Activated CD8-positive, alpha-beta T cell treated with anti-CD3 and anti-CD28 coated beads, Interleukin-2, amount 10 ng/mL, durations not matched to agents 7 days and 5 days (primary cell): ENCODE data around the gene KIAA1217. TPM values are rescaled to one million over a fixed set of nuclear protein-coding genes. Genes with fewer than 3 reads are reported as not detected.

ENCODE experiments used
- ATAC-seq: fragments of 150-1000 bp; cut with Tn5 transposase; one replicate; pipeline ENCODE4 v1.10.0; 2021; ENCODE audit warnings: moderate library complexity
- CTCF ChIA-PET: fragments of 350-600 bp; sonication (Branson Sonifier 250); formaldehyde crosslinking; loops from one replicate; lab custom pipeline; 2021; ENCODE audit warnings: antibody characterized with exemption; lab: Charles Lee
- POLR2A ChIA-PET: fragments of 350-600 bp; sonication (Branson Sonifier 250); formaldehyde crosslinking; loops from one replicate; lab custom pipeline; 2021; ENCODE audit warnings: antibody characterized with exemption; lab: Charles Lee
- DNase-seq: peaks from one replicate; pipeline ENCODE4 v3.0.0-alpha.2; 2020
- H3K27ac Mint-ChIP-seq: one replicate; pipeline ENCODE4 v1.8.0; 2021; ENCODE audit warnings: mild to moderate bottlenecking, mixed read lengths
- H3K27me3 Mint-ChIP-seq: one replicate; pipeline ENCODE4 v1.8.0; 2021; ENCODE audit warnings: low read depth, mixed read lengths
- H3K36me3 Mint-ChIP-seq: one replicate; pipeline ENCODE4 v1.8.0; 2021; ENCODE audit warnings: low read depth, mixed read lengths
- H3K4me1 Mint-ChIP-seq: one replicate; pipeline ENCODE4 v1.8.0; 2021; ENCODE audit warnings: low read depth, mixed read lengths
- H3K4me3 Mint-ChIP-seq: one replicate; pipeline ENCODE4 v1.8.0; 2021; ENCODE audit warnings: mild to moderate bottlenecking, mixed read lengths
- H3K9me3 Mint-ChIP-seq: one replicate; pipeline ENCODE4 v1.8.0; 2022; ENCODE audit warnings: mixed read lengths; ENCODE audit not compliant: insufficient read depth
- total RNA-seq, 2 experiments: library from RNA; stranded (reverse); gene quantifications; one replicate each; pipeline ENCODE4 v1.2.3, GENCODE V29; 2021

KIAA1217 gene
- total RNA-seq, 2 experiments from 2014 or later: not detected

- DNase-seq: no peak
- ATAC-seq: no peak
- POLR2A ChIA-PET: no interaction called here
- Mint-ChIP-seq H3K36me3 (no peaks in the 10 kb centered on the region), H3K4me1 (peaks cover 4% of the 10 kb centered on the region), H3K4me3 (no peak overlapping the region), H3K27ac (no peak overlapping the region), H3K27me3 (peaks cover 3% of the 10 kb centered on the region), H3K9me3 (no peaks in the 10 kb centered on the region)
- CTCF ChIA-PET: no interaction called here
These were observed 361.1 kb downstream of the KIAA1217 start for GRCh38 chr10:24569828-24570657.

GRCh38 chr10:24570658-24571426 lies 361.9 kb downstream of the KIAA1217 start:
- no peaks in the 10 kb centered on the region for H3K9me3 Mint-ChIP-seq
- ATAC-seq: no peak
- no peaks in the 10 kb centered on the region for H3K36me3 Mint-ChIP-seq
- no peak overlapping the region for H3K27ac Mint-ChIP-seq
- CTCF ChIA-PET: interaction anchor here (1.2 kb wide), 1 partner anchor 52 kb away, joined by 3 read pairs; no protein-coding TSS in a partner anchor
- no peak for DNase-seq
- peaks cover 11% of the 10 kb centered on the region for H3K4me1 Mint-ChIP-seq
- no peak overlapping the region for H3K4me3 Mint-ChIP-seq
- POLR2A ChIA-PET: no interaction called here
- peaks cover 3% of the 10 kb centered on the region for H3K27me3 Mint-ChIP-seq

DNA sequence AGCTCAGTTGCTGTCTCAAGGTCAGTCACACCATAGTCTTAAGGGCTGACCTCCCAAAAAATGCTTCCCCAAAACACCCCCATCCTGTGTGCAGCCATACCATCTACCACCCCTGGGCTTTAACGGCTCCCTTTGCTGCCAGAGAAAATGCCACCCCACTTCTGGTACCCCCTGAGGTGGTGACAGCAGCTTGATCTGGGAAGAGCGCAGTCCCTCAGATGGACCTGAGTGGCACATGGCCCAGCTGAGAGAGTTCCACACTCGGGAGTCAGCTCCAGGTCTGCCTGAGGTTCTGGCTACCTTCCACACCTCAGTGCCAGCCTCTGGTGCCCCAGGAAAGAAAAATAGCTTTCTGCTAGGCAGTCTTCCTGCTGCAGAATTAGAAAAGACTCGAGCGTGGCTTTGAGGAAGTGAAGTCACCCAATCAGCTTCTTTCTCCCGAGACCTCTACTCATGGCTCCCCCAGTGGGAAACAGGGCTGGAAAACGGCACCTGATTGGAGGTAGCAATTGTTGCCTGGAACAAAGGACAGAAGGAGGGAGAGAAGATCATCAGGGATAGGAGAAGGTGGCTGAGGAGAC lies 363.0 kb downstream of the KIAA1217 start:
- H3K36me3 Mint-ChIP-seq: no peaks in the 10 kb centered on the region
- ATAC-seq (no peak), DNase-seq (no peak)
- H3K4me3 Mint-ChIP-seq: no peak overlapping the region
- peaks cover 8% of the 10 kb centered on the region for H3K27me3 Mint-ChIP-seq
- peaks cover 14% of the 10 kb centered on the region for H3K4me1 Mint-ChIP-seq
- H3K9me3 Mint-ChIP-seq: no peaks in the 10 kb centered on the region
- ChIA-PET CTCF (interaction anchor here (1.2 kb wide), 1 partner anchor 54 kb away, joined by 3 read pairs; no protein-coding TSS in a partner anchor), POLR2A (interaction anchor here (0.6 kb wide), 1 partner anchor 1334 kb away, joined by 3 read pairs; no protein-coding TSS in a partner anchor)
- no peak overlapping the region for H3K27ac Mint-ChIP-seq

DNA sequence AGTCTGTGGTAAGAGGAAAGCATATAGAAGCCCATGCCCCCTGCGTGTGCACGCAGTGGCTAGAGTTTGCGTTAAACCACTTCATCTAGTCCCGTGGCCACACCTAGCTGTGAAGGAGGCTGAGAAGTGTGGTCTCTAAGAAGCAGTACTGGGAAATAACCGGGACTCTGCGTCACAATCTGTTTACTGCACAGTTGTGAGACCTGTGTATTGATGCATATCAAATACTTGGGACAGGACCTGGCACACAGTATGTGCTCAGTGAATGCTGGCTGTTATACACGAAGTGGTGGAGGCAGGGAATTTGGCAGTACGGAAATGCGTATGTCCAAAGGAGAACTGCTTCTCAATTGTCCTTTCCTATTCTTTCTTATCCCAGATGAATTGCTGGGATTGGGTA lies 365.2 kb downstream of the KIAA1217 start:
- no peak for DNase-seq
- no peaks in the 10 kb centered on the region for H3K36me3 Mint-ChIP-seq
- H3K27ac Mint-ChIP-seq: no peak overlapping the region
- H3K9me3 Mint-ChIP-seq: no peaks in the 10 kb centered on the region
- no peak for ATAC-seq
- peaks cover 8% of the 10 kb centered on the region for H3K27me3 Mint-ChIP-seq
- POLR2A ChIA-PET: no interaction called here
- H3K4me3 Mint-ChIP-seq: no peak overlapping the region
- CTCF ChIA-PET: no interaction called here
- H3K4me1 Mint-ChIP-seq: peaks cover 14% of the 10 kb centered on the region

- Mint-ChIP-seq H3K4me1 (peaks cover 14% of the 10 kb centered on the region), H3K4me3 (no peak overlapping the region), H3K27me3 (peaks cover 8% of the 10 kb centered on the region), H3K9me3 (no peaks in the 10 kb centered on the region), H3K36me3 (no peaks in the 10 kb centered on the region), H3K27ac (no peak overlapping the region)
- DNase-seq: no peak
- ChIA-PET CTCF (interaction anchor here (1.2 kb wide), 1 partner anchor 39 kb away, joined by 3 read pairs; no protein-coding TSS in a partner anchor), POLR2A (no interaction called here)
- no peak for ATAC-seq
These were observed 365.7 kb downstream of the KIAA1217 start for GRCh38 chr10:24574578-24575155.

GRCh38 chr10:24575481-24576002 lies 366.6 kb downstream of the KIAA1217 start:
- POLR2A ChIA-PET: no interaction called here
- CTCF ChIA-PET: interaction anchor here (1.2 kb wide), 1 partner anchor 38 kb away, joined by 3 read pairs; no protein-coding TSS in a partner anchor
- ATAC-seq (no peak), DNase-seq (no peak)
- no peak overlapping the region for H3K27ac Mint-ChIP-seq
- H3K9me3 Mint-ChIP-seq: no peaks in the 10 kb centered on the region
- H3K36me3 Mint-ChIP-seq: no peaks in the 10 kb centered on the region
- no peak overlapping the region for H3K4me3 Mint-ChIP-seq
- H3K27me3 Mint-ChIP-seq: peaks cover 8% of the 10 kb centered on the region
- H3K4me1 Mint-ChIP-seq: peaks cover 14% of the 10 kb centered on the region

DNA sequence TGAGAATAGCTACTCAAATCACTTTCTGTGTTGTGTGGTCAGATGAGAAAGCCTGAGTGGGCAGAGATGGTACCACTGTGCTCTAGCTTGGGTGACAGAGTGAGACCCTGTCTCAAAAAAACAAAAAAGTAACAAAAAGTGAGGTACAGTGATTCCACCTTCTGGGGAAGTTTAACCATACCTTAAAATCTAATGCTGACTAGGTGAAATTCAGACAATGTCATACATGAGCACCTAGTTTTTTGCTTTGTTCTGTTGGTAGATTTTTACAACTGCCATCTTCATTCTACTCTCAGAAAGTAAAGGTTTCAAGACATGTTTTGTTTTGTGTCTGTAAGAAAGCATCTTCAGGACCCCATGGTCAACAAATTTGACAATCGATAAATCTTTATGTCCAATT lies 370.5 kb downstream of the KIAA1217 start:
- Mint-ChIP-seq H3K36me3 (peaks cover 5% of the 10 kb centered on the region), H3K4me3 (no peak overlapping the region), H3K9me3 (no peaks in the 10 kb centered on the region), H3K27ac (no peak overlapping the region), H3K27me3 (peaks cover 5% of the 10 kb centered on the region), H3K4me1 (peaks cover 13% of the 10 kb centered on the region)
- CTCF ChIA-PET: interaction anchor here (0.8 kb wide), 1 partner anchor 38 kb away, joined by 3 read pairs; no protein-coding TSS in a partner anchor
- ATAC-seq (no peak), DNase-seq (no peak)
- POLR2A ChIA-PET: no interaction called here

GRCh38 chr10:24579906-24580305 lies 371.0 kb downstream of the KIAA1217 start:
- Mint-ChIP-seq H3K4me1 (peaks cover 10% of the 10 kb centered on the region), H3K27me3 (peaks cover 5% of the 10 kb centered on the region), H3K9me3 (no peaks in the 10 kb centered on the region), H3K36me3 (peaks cover 6% of the 10 kb centered on the region), H3K27ac (no peak overlapping the region), H3K4me3 (no peak overlapping the region)
- ATAC-seq (no peak), DNase-seq (no peak)
- ChIA-PET CTCF (no interaction called here), POLR2A (no interaction called here)

DNA sequence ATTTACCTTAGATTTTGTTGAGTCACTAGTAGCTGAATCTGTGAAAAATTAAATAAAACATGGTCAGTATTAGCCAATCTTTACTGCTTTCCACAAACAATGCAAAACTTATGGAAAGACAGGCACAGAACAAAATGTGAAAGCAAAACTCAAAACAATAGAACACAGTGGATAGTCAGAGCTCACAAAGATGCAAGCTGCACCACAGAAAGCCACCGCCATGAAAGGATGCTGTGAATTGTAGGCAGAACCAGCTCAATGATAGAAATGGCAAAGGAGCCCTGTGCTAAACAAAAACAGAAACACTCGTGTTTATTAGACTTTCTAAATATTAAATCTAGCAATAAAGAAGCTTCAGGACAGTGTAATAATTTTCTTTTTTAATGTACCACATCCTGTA lies 380.3 kb downstream of the KIAA1217 start:
- Mint-ChIP-seq H3K36me3 (peaks cover 46% of the 10 kb centered on the region), H3K4me3 (no peak overlapping the region), H3K9me3 (no peaks in the 10 kb centered on the region), H3K27me3 (no peaks in the 10 kb centered on the region), H3K27ac (no peak overlapping the region), H3K4me1 (no peaks in the 10 kb centered on the region)
- no peak for DNase-seq
- POLR2A ChIA-PET: no interaction called here
- CTCF ChIA-PET: interaction anchor here (0.9 kb wide), 1 partner anchor 28 kb away, joined by 3 read pairs; no protein-coding TSS in a partner anchor
- no peak for ATAC-seq

DNA sequence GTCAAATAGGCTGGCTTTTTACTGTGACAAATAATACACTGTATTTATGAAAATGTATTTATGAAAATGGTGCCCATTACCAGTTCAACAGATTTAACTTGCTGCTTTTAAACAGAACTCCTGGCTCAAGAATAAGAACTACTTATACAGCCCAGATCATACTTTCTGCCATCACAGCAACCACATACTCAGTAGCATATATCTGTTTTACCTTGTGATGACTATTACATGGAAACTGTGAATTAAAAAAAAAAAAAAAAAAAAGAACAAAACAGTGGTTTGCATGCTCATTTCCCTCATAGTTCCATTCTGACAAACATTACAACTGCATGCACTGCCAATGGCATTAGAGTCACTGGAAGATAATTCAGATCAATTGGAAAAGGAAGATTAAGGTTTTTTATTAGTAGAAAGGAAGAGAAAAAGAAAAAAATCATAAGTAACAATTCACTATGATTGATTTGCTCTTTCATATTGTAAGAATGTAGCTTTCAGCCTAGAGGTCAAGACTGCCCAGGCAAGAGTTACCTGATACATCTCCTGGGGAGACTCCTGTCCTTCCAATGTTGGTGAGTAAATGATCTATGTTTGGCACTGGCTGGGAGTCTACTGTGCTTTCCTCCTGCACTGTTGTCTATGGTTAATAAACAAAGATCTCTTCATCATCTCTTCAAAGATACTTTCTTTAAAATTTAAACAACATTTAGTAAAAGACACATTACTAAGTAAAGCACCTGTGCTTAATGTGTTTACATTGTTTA lies 381.9 kb downstream of the KIAA1217 start:
- Mint-ChIP-seq H3K36me3 (peaks cover 45% of the 10 kb centered on the region), H3K4me1 (no peaks in the 10 kb centered on the region), H3K4me3 (no peak overlapping the region), H3K9me3 (no peaks in the 10 kb centered on the region), H3K27ac (no peak overlapping the region), H3K27me3 (no peaks in the 10 kb centered on the region)
- CTCF ChIA-PET: no interaction called here
- DNase-seq (no peak), ATAC-seq (no peak)
- POLR2A ChIA-PET: no interaction called here
